Gastrocnemius medialis (tissue), 4 donors: ENCODE measurements around the gene STKLD1.

Experiments used
- POLR2A ChIP-seq, 2 donors: fragments of 450-650 bp; IDR thresholded peaks; one replicate each; pipeline ENCODE4 v1.6.1; 2017; ENCODE audit warnings: antibody characterized with exemption in 2 of 2, mild to moderate bottlenecking in 2 of 2, moderate library complexity in 2 of 2
- TF ChIP-seq, protein P1 (sequence below), 5 experiments: fragments of 450-650 bp in 3 of 5; fragments of 200-600 bp in 2 of 5; sonication (generic) in 2 of 5; IDR thresholded peaks in 4 of 5; conservative IDR thresholded peaks in 1 of 5; 1 replicate in 4 of 5; 2 replicates in 1 of 5; pipeline ENCODE4 v1.5.1; 2016 to 2019; ENCODE audit warnings: antibody characterized with exemption in 5 of 5, mild to moderate bottlenecking in 3 of 5, moderate library complexity in 3 of 5

DNA sequence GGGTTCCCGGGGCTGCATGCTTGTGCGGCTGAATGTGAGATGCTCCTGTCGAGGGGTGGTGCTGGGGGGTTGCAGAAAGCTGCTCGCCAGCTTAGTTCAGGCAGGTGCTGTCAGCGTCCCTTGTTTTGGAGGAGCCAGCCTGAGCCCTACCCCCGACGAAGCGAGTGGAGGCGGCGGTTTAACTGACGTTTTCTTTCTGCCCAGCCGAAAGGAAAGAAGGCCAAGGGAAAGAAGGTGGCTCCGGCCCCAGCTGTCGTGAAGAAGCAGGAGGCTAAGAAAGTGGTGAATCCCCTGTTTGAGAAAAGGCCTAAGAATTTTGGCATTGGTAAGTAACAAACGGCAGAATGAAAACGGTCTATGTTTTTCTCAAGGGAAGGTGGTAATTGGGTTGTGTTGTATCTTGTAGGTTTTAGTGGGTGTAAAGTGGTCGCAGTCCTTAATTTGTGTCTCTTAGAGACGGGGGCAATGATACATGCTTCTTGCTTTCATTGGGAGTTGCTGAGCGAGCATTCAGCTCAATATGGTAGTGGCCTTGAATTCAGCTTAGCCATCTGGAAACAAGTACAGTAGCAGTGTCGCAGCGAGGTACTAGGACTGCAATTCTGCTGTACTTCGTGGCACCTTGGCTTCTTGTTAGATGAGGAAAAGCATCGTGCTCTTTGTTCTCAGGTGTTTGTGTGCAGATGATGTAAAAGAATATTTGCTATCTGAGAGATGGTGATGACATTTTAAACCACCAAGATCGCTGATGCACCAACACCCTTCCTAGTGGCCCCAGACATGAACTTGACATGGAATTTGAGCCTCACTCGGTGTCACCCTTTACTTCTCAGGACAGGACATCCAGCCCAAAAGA lies 27.2 kb upstream of the STKLD1 start:
- no peak for TF ChIP-seq POLR2A (IDR thresholded peaks at IDR 0.05)
- TF ChIP-seq, protein P1, sequence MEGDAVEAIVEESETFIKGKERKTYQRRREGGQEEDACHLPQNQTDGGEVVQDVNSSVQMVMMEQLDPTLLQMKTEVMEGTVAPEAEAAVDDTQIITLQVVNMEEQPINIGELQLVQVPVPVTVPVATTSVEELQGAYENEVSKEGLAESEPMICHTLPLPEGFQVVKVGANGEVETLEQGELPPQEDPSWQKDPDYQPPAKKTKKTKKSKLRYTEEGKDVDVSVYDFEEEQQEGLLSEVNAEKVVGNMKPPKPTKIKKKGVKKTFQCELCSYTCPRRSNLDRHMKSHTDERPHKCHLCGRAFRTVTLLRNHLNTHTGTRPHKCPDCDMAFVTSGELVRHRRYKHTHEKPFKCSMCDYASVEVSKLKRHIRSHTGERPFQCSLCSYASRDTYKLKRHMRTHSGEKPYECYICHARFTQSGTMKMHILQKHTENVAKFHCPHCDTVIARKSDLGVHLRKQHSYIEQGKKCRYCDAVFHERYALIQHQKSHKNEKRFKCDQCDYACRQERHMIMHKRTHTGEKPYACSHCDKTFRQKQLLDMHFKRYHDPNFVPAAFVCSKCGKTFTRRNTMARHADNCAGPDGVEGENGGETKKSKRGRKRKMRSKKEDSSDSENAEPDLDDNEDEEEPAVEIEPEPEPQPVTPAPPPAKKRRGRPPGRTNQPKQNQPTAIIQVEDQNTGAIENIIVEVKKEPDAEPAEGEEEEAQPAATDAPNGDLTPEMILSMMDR (IDR thresholded peaks at IDR 0.05 in 4 of 5, conservative IDR thresholded peaks at IDR 0.05 in 1 of 5): no peak
